Hepatocyte (in vitro differentiated cells): Measurements from ENCODE around the gene CT47B1.
"Not testable (repeated sequence)": the region's sequence is repeated elsewhere in the genome, so short reads cannot be mapped to it uniquely, and the experiment has no call there.

ENCODE experiments used
- EZH2 ChIP-seq: fragments of 200-600 bp; sonication (generic); IDR thresholded peaks from 2 replicates; pipeline ENCODE4 v1.6.1; 2016; ENCODE audit warnings: antibody characterized with exemption, mild to moderate bottlenecking, borderline replicate concordance
- TF ChIP-seq, protein P1 (sequence below): fragments of 200-600 bp; sonication (generic); IDR thresholded peaks from 2 replicates; pipeline ENCODE4 v1.5.1; 2016; ENCODE audit warnings: antibody characterized with exemption, mild to moderate bottlenecking; ENCODE audit not compliant: poor library complexity

- not testable (repeated sequence) for TF ChIP-seq EZH2
- TF ChIP-seq, protein P1, sequence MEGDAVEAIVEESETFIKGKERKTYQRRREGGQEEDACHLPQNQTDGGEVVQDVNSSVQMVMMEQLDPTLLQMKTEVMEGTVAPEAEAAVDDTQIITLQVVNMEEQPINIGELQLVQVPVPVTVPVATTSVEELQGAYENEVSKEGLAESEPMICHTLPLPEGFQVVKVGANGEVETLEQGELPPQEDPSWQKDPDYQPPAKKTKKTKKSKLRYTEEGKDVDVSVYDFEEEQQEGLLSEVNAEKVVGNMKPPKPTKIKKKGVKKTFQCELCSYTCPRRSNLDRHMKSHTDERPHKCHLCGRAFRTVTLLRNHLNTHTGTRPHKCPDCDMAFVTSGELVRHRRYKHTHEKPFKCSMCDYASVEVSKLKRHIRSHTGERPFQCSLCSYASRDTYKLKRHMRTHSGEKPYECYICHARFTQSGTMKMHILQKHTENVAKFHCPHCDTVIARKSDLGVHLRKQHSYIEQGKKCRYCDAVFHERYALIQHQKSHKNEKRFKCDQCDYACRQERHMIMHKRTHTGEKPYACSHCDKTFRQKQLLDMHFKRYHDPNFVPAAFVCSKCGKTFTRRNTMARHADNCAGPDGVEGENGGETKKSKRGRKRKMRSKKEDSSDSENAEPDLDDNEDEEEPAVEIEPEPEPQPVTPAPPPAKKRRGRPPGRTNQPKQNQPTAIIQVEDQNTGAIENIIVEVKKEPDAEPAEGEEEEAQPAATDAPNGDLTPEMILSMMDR: not testable (repeated sequence)
These were observed at the start of gene CT47B1 for GRCh38 chrX:120875766-120876165.
